ENCODE measurements around the gene MEOX2. TPM values are rescaled to one million over a fixed set of nuclear protein-coding genes. Genes with fewer than 3 reads are reported as not detected.

MEOX2 gene
- total RNA-seq, 6 experiments from 2014 or later = not detected

GRCh38 chr7:15628876-15629275 lies 57.6 kb downstream of the MEOX2 start:
- no peak for DNase-seq
- no peaks in the 10 kb centered on the region for H3K9me3 Mint-ChIP-seq
- no peak overlapping the region for H3K4me3 Mint-ChIP-seq
- no peak overlapping the region for H3K27ac Mint-ChIP-seq
- no peaks in the 10 kb centered on the region for H3K27me3 Mint-ChIP-seq (ENCODE audit: insufficient read depth)
- H3K4me1 Mint-ChIP-seq (ENCODE audit: low read depth) = no peaks in the 10 kb centered on the region
- no peaks in the 10 kb centered on the region for H3K36me3 Mint-ChIP-seq (ENCODE audit: low read depth)
- no peak for TF ChIP-seq CTCF (IDR thresholded peaks at IDR 0.05)

DNA sequence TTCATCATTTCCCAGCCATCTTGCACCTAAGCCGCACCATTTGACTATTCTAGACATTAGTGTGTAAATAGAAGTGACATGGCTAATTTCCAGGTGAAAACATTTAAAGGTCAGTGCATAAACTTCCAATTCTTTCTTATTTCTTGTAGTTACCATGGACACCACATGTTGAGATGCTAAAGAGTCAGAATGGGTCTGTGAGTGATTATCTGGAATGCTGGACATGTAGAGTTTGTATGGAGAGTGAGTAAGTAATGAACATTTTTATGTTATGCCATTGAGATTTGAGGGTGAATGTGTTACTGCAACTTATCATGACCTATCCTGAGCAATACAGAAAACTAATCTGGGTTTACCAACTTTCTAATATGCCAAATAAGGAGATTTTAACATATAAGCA lies 60.4 kb downstream of the MEOX2 start:
- no peak overlapping the region for H3K4me3 Mint-ChIP-seq
- H3K27ac Mint-ChIP-seq = no peak overlapping the region
- no peak for TF ChIP-seq CTCF (IDR thresholded peaks at IDR 0.05)
- no peaks in the 10 kb centered on the region for H3K9me3 Mint-ChIP-seq
- H3K36me3 Mint-ChIP-seq (ENCODE audit: low read depth) = no peaks in the 10 kb centered on the region
- H3K4me1 Mint-ChIP-seq (ENCODE audit: low read depth) = no peaks in the 10 kb centered on the region
- no peak for DNase-seq
- no peaks in the 10 kb centered on the region for H3K27me3 Mint-ChIP-seq (ENCODE audit: insufficient read depth)

- no peak for DNase-seq
- no peak overlapping the region for H3K4me3 Mint-ChIP-seq
- H3K27ac Mint-ChIP-seq = no peak overlapping the region
- H3K36me3 Mint-ChIP-seq (ENCODE audit: low read depth) = no peaks in the 10 kb centered on the region
- no peaks in the 10 kb centered on the region for H3K27me3 Mint-ChIP-seq (ENCODE audit: insufficient read depth)
- H3K4me1 Mint-ChIP-seq (ENCODE audit: low read depth) = no peaks in the 10 kb centered on the region; the same call in 1 of the 2 replicates
- TF ChIP-seq CTCF (IDR thresholded peaks at IDR 0.05) = no peak
- H3K9me3 Mint-ChIP-seq = no peaks in the 10 kb centered on the region
Observed at GRCh38 chr7:15625466-15625865, 61.0 kb downstream of the MEOX2 start.

DNA sequence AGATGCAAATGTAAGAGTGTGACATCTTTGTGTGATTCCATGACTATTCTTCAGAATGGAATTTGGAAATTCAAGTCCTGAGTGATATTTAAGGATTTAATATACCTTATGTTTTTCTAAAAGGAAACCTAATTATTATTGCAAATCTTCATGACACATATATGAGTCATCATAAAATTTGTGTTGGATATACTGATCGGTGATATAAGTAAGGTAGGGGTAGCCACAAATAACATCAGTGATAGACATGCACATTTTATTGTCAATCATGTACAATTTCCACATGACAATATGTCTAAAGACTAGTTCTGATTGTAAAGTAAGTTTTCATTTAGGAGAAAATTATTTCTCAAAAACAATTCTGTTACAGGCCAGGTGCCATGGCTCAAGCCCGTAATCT lies 65.0 kb downstream of the MEOX2 start:
- no peaks in the 10 kb centered on the region; the same call in 1 of the 2 replicates for H3K4me1 Mint-ChIP-seq (ENCODE audit: low read depth)
- TF ChIP-seq CTCF (IDR thresholded peaks at IDR 0.05) = no peak

GRCh38 chr7:15620491-15621185 lies 65.8 kb downstream of the MEOX2 start:
- no peak overlapping the region for H3K4me3 Mint-ChIP-seq
- H3K27me3 Mint-ChIP-seq (ENCODE audit: insufficient read depth) = no peaks in the 10 kb centered on the region
- no peaks in the 10 kb centered on the region; the same call in 1 of the 2 replicates for H3K4me1 Mint-ChIP-seq (ENCODE audit: low read depth)
- H3K36me3 Mint-ChIP-seq (ENCODE audit: low read depth) = no peaks in the 10 kb centered on the region
- TF ChIP-seq CTCF (IDR thresholded peaks at IDR 0.05) = no peak
- H3K9me3 Mint-ChIP-seq = no peaks in the 10 kb centered on the region
- no peak for DNase-seq
- no peak overlapping the region for H3K27ac Mint-ChIP-seq

More for the DNA sequence above, 65.0 kb downstream of the MEOX2 start:
- no peaks in the 10 kb centered on the region for H3K27me3 Mint-ChIP-seq (ENCODE audit: insufficient read depth)
- H3K9me3 Mint-ChIP-seq = no peaks in the 10 kb centered on the region
- no peaks in the 10 kb centered on the region for H3K36me3 Mint-ChIP-seq (ENCODE audit: low read depth)
- no peak overlapping the region for H3K27ac Mint-ChIP-seq
- H3K4me3 Mint-ChIP-seq = no peak overlapping the region
- DNase-seq = no peak

All from HFFc6 (cell line).